ENCODE data around the gene POFUT2.

POFUT2 gene

DNA sequence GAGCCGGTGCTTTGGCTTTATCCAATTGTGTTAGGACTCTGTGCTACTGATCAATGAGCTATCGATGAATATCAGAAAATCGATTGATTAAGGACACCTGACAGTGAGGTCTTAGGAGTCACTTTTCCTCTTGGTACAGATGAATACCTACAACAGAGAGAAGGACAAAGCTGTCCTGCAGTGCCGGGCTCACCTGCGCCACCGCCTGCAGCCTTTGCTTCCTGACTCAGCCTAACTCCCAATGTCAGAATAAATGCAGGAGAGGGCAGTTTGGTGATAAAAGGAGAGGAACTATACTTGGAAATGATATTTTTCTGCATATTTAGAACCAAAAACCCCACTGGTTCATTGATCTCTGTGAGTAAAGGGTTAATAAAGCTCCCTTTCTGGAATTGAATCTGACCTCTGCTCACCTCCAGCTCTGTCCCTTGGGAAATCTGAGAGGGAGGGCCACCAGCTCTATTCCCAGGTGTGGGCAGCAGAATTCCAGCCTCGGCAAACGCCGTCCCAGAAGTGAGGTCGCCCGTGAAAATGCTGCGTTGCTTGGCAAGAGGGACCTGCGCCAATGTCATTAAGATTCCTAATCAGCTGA lies 39.3 kb downstream of the POFUT2 start:
- peak; percentile 46 for DNase-seq

DNA sequence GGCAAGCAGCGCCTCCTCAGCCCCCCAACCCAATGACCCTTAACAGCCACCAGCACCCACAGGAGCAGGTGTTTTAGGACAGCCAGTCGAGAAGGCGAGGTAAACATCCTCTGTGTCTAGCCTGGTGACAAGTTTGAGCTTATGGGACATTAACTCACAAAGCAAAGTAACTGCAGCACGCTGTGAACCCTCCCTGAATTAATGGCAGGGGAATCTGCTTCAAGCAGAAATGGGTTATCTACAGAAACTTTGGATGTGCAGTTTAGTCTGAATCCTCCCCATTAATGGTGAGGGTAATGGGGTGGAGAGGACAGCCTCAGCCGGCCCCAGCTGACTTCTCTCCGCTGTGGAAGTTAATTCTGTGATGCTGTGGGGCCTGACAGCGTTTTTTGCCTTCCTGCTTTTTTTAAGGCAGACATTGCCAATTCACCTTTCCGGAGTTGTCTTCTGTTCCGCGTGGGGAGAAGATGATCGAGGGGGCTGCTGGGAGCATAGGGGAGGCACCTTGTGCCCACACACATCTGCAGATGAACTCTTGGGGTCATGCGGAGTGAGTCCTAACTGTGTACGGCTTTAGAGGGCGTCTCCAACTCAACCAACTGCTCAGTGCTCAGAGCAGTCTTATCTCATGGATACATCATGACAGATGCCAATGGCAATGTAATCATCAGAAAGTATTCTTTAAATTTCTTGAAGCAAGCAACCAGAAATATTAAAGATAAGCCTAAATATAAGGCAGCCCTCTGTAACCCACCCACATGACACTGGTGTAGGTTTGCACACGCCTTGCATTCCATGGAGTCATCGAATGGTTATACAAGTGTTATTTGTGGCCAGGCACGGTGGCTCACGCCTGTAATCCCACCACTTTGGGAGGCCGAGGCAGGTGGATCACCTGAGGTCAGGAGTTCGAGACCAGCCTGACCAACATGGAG lies 41.0 kb downstream of the POFUT2 start:
- DNase-seq: no peak

DNA sequence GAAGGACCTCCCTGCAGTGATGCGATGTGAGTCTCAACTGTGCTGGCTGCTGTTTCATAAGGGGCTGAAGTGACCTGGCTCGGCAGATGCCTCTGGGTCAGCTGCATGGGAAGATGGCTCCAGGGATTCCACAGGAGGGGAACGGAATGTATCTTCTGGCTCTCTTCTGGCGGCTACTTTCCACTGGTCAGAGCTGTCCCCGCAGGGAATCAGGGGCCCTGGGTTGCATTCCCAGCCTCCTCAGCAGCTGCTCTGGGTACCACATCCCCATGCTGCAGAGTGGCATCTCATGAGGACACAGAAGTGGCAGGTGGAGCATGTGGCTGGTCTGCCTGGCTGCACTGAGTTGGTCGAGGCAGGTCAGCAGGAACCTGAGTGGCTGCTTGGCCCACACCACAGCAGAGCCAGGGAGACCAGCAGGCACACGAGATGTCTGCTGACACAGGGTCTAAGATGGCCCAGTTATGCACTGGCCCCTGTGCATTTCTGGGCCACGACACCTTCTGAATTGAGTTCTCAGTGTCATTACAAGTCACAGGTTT lies 42.8 kb downstream of the POFUT2 start:
- DNase-seq: no peak

DNA sequence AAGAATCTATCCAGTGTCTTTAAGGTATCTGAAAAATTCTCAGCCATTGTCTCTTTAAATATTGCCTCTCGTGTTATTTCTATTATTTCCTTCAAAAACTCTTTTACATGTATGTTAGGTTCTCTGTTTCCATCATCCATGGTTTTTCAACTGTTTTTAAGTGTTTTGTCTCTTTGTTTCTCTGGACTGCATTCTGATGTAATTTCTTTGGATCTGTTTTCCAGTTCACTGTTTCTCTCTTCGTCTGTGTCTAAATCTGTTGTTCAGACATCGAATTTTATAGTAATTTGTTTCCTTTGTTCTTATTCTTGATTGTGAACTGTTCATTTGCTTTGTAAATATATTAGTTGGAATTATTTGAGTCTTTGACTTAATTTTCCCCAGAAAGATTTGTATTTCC lies 44.1 kb downstream of the POFUT2 start:
- DNase-seq: no peak

DNA sequence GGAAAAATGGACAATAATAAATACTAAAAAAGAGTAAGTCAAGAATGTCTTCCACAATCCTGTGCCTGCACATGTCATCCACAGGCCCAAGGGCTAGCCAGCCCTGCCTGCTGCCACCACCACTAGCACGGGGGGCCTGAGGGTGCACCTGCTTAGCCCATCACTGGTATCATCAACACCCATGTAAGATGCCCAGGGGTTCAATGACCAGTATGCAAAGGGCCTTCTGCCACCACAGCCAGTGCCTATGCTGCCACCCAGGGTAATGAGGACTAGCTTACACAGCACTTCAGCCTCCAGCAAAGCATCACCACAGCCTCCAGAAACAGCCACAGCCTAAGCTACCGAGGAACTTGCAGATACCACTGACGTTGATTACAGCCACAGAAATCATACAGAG lies 46.3 kb downstream of the POFUT2 start:
- DNase-seq: no peak

DNA sequence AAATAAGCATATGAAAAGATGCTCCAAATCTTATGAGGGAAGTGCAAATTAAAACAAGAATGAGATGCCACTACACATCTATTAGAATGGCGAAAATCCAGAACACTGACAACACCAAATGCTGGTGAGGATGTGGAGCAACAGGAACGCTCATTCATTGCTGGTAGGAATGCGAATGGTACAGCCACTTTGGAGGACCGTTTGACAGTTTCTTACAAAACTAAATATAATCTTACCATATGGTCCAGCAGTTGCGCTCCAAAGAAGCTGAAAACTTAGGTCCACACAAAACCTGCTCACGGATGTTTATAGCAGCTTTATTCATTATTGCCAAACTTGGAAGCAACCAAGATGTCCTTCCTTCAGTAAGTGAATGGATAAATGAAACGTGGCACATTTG lies 50.3 kb downstream of the POFUT2 start:
- DNase-seq: no peak

DNA sequence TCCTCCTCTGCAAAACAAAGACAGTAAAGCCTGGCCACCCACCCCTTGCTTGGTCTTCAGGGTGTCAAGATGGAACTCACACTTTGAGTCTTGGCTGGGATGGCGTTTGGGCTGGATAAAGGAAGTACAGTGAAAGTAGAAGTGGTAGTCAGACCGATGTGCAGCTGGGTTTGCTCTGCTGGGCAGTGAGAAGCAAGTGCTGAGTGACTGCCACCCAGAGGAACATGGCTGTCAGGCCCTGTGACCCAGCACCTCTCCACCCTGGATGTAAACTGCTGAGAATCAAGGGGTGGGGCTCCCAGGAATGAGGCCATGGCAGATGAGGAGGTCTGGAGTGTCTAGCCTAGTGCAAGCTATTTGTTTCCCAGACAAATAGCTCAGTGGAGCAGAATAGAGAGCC lies 51.2 kb downstream of the POFUT2 start:
- DNase-seq: no peak

DNA sequence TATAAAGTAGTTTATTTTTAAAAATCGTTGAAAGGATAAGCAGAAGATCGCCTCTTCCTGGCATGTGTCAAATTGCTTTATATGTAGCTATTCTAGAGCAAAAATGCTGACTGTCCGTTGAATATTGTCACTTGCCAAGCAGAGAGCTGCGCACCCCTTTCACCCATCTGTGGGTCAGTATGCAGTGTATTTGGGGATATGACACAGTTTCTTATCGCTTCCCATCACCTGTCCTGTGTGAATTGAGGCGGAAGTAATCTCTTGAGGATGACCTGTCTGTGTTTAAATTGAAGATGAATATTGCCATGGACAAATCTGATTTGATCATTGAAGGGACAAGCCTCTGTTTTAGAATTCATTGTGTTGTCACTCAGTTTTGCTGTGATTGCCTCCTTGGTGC lies 52.2 kb downstream of the POFUT2 start:
- DNase-seq: no peak

DNA sequence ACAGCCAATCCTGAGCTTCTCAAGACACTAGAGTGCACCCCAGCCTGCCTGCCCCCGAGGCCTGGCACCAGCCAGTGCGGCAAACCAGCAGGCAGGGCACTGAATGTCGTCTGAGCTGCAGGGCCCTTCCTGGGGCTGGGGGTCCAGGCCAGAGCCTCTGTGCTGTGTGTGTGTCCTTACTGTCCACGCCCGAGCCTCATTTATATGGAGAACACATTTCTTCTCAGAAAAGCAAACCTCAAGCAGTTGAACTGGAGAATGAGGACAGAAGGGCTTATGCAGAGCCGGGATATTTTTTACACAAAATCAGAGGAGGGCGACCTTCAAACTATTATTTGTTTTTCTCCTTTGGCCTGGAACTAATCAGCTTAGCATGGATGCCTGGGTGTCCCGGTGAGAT lies 52.7 kb downstream of the POFUT2 start:
- peak; percentile 63 for DNase-seq

DNA sequence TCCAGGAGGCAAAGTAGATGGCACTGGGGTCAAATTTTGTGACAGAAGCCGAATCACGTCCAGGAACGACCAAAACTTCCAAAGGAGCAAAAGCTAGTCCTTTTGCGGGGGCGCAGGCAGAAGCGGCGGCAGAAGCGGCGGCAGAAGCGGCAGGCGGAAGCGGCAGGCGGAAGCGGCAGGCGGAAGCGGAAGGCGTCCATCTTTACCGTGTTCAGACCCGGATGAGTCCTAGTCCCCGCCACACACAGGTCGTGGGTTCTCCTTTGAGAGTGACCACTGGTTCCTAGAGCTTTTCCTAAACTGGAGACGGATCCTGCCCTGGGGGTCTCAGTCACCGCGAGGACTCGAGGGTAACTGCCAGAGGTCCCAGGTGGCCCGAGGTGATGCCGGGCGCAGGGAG lies 53.6 kb downstream of the POFUT2 start:
- no peak for DNase-seq

DNA sequence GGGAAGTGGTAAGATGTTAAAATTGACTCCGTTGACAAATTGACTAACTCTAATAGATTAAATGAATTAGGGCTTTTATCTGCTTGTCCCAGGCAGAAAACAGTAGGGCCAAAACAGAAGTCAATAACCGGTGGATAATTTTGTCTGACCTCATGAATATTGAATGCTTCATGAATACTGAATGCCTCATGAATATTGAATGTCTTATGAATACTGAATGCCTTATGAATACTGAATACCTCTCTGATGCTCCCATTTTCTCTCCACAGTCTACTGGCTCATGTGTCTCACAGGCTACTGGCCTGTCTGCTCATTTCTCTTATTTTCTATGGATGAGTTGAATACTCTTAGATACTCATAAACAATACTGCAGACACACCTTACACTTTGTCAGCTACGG lies 56.0 kb downstream of the POFUT2 start:
- DNase-seq: no peak

DNA sequence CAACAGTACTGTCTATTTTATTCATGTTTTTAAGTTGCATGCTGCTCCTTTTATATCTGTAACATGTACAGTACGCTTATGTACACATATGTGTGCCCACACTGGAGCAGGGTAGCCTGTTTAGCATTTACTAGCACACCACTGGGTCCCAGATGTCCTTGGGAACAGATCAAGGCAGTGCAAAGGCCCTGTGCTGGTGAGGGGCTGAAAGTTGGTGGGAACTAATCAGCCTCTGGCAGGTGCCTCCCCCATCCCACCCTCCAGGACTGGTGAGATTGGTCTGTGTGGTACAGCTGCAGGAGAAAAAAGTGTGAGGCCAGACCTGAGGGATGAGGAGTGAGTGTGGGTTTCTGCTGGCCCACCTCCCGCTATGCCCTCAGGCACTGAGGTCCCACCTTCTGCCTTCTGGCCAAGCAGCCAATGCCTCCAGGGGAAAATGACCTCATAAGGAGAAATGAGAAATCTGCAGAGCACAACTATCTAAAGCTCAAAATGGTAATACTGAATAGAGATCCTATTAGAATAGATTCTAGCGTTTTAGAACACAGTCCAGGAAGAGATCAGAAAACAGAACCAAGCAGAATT lies 58.9 kb downstream of the POFUT2 start:
- no peak for DNase-seq

DNA sequence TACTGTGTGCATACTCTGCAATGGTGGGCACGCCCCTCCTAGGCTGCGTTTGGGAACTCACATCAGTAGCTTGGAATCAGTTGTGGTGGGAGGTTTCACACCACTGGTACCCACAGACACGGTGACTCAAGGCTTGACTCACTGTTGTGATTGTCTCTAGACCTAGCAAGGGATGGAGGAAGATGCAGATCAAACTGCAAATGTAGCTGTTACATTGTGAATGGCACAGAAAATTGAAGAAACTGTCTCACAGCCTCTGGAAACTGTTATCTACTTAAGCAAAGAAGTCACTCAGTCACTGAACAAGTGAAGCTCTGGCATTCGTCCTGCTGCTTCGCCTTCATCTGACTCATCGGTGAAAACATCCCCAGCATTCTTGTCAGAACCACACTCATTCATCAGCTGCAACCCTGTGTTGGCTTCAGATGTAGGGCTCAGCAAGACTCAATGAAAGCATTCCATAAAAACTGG lies 59.5 kb downstream of the POFUT2 start:
- no peak for DNase-seq

DNA sequence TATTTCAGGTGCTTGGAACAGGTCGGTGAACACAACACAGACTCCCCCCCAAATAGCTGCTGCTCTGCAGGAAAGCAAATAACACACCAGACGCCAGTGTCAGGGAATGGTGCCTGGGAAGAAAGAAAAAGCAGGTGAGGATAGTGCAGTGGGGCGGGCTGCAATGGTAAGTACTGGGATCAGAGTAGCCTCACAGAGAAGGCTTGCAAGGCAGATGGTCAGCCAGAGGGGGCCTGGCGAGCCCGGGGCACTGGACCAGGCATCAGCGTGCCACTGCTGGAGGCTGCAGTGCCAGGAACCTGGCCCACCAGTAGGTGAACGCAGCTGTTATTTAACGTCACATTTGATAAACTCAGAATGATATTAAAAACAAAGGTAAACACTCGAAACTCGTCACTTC lies 60.0 kb downstream of the POFUT2 start:
- no peak for DNase-seq

DNA sequence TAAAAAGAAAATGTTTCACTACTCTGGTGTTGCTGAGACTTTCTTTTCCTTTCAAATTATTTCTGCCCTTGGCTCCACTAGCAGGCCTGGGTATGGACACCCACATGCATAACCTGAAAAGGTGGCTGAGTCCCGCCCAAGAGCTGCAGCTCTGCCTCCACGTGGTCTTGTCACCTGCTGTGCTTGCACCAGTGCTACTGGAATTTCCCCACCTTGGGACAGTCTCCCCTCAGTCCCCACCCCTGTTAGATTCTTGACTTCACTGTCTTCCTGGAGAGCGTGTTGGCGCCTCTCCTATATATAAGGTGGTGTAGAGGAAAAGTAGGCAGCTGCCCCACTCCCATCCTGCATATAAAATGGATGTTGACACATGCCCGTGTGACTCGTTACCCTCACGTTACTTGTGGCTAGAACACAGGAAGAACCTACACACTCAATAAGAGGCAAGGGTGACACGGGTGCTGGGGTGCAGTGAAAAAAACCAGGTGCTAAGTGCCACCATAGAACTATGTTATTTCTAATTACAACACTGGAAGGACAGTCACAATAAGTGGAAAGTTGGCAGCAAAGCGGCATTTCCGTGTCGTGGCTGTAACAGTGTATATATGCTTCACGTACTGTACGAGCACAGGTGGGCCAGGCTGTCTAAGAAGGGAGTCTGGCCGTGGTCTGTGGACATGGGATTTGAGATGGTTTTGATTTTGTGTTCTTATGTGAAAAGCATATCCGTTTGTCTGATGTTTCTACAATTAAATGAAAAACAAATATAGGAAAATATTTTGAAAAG lies 61.0 kb downstream of the POFUT2 start:
- no peak for DNase-seq

DNA sequence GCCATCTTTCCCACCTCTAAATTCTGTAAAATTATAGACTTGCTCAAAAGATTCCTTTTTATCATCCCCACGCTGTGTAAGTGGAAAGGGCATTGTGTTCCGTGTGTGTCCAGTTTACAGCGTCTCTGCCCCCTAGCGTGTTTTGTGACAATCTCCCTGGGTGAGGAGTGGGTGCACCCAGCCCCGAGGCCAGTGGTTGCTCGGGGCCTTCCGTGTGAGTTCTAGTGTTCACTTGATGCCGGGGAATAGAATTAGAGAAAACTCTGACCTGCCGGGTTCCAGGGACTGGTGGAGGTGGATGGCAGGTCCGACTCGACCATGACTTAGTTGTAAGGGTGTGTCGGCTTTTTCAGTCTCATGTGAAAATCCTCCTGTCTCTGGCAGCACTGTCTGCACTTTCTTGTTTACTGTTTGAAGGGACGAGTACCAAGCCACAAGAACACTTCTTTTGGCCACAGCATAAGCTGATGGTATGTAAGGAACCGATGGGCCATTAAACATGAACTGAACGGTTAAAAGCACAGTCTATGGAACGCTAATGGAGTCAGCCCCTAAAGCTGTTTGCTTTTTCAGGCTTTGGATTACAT lies 61.9 kb downstream of the POFUT2 start:
- no peak for DNase-seq

DNA sequence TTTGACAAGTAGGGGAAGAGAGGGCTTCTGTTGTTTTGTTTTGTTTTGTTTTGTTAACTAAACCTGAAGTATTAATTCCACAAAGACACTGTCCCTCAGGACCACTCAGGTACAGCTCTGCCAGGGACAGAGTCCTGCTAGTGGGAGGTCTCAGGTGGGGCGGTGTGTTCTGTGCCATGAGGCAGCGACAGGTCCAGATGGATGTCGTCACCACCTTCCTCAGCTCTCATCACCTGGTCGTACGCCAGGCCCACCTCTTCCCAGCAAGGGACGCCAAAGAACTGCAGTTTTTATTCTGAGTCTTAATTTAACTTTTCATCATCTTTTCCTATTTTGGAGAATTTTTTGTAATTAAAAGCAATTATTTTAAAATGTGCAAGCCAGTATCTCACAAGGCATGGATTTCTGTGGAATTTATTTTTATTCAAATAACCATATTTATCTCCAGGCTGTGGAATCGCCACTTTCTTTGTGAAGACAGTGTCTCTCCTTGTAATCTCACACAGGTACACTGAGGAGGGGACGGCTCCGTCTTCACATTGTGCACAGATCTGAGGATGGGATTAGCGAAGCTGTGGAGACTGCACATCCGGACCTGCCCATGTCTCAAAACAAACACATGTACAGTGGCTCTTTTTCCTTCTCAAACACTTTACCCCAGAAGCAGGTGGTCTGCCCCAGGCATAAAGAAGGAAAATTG lies 62.5 kb downstream of the POFUT2 start:
- DNase-seq: no peak

DNA sequence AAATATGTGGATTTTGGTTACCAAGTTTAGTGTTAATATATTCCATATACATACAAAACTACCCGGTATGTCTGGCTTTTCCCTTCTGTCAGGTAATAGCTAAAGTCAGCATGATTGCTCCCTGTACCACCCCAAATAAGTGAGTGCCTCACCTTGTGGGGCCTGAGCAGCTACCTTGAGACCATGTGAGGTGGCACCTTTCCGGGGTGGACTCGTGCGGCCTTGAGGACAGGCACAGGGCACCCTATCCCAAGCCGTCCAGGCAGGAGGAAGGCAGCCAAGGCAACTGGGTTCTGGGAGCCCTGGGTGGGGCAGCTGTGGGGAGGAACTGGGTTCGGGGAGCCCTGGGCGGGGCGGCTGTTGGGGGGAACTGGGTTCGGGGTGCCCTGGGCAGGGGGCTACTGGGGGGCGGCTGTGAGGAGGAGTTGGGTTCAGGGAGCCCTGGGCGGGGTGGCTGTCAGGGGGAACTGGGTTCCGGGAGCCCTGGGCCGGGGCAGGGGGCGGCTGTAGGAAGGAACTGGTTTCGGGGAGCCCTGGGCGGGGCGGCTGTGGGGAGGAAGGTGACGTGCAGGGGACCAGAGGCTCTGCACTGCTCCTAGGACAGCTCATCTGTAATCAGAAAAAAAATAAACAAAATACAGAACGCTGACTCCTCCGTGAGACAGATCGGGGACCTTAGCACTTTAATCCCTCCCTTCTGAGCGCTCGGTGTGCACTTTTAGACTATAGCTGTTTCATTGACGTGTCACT lies 63.3 kb downstream of the POFUT2 start:
- DNase-seq: no peak

DNA sequence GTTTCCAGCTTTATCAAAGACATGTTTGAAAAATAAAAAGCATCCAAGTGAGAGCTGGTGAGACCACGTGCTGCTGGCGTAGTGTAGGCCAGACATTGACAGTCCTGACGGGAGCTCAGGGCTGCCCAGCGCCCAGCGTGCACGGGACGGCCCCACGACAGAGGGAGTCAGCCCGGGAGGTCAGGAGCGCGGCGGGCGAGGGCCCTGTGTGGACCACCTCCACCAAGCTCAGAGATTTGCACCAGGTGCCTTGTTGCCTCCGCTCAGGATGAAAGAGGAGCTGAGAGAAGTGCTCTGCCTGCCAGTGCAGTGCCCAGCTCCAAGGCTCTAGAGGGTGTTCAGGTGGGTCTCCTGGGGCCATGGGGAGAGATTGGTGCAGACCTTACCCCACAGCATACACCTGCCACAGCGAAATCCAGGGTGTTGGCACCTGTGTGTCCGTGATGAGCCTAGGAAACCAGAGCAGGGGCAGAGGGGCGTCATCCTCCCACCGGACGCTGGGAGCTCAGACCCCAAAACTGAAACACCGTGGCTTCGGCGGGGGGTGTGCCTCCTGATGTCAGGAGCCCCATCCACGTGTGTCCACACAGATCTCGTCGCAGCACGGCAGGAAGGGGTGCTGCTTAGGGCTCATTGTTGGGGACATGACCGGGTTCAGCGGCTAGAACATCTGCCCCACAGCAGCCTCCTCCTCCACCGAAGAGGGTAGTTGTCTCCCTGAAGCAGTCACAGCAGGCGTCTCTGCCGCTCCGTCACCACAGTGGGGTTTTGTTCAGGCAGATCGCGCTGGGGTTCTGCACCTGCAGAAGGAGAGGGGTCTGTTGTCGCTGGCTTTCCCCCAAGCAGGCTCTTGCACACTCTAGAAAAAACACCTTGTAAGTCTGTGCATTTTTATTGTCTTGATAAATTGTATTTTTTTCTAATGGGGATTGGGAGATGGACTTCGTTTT lies 64.2 kb downstream of the POFUT2 start:
- DNase-seq: no peak

DNA sequence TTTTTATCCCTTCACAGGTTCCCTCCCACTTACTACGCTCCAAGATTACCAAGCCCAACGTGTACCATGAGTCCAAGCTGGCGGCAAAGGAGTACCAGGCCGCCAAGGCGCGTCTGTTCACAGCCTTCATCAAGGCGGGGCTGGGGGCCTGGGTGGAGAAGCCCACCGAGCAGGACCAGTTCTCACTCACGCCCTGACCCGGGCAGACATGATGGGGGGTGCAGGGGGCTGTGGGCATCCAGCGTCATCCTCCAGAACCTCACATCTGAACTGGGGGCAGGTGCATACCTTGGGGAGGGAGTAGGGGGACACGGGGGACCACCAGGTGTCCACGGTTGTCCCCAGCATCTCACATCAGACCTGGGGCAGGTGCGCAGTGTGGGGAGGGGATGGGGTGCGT lies 65.7 kb downstream of the POFUT2 start:
- no peak for DNase-seq

All from retina (tissue), 1 donor.